GM12878 (cell line): ENCODE measurements around the gene STAT3. TPM values are rescaled to one million over a fixed set of nuclear protein-coding genes. Genes with fewer than 3 reads are reported as not detected.

Source experiments
- BACH1 ChIP-seq: fragments of 450-650 bp; IDR thresholded peaks from 2 replicates; pipeline ENCODE4 v1.6.1; 2017; ENCODE audit warnings: mild to moderate bottlenecking, borderline replicate concordance
- MXI1 ChIP-seq: fragments of 150-350 bp; IDR thresholded peaks from 2 replicates; pipeline ENCODE4 v1.6.1; 2011; ENCODE audit warnings: low read depth, mild to moderate bottlenecking, inconsistent platforms, low read length, improper control_type of control experiment
- SMARCA5 ChIP-seq: fragments of 450-650 bp; IDR thresholded peaks from 2 replicates; pipeline ENCODE4 v1.6.1; 2017; ENCODE audit warnings: mild to moderate bottlenecking
- TAF1 ChIP-seq: IDR thresholded peaks from 2 replicates; pipeline ENCODE4 v1.6.1; 2011; ENCODE audit warnings: mild to moderate bottlenecking, low read depth, low read length, borderline replicate concordance
- ZNF217 ChIP-seq: fragments of 450-650 bp; IDR thresholded peaks from 2 replicates; pipeline ENCODE4 v1.6.1; 2017; ENCODE audit warnings: antibody characterized with exemption, mild to moderate bottlenecking
- polyA plus RNA-seq, 11 experiments: library from polyadenylated mRNA; depleted of rRNA in 4 of 11; unstranded in 6 of 11; stranded (reverse) in 5 of 11; fragments of >200 nt; fragmentation: Nextera tagmentation in 4 of 11; fragmentation: Illumina TruSeq in 1 of 11; extraction: Ambion mirVana in 4 of 11; extraction: Trizol in 1 of 11; gene quantifications; 1 replicate in 1 of 11; 2 replicates in 10 of 11; pipeline versions ENCODE4 v1.2.1 to v1.2.3, GENCODE V29; 2011 to 2016; ENCODE audit warnings: inconsistent platforms in 2 of 11, missing spikeins in 2 of 11, low read depth in 1 of 11
- total RNA-seq, 4 experiments: library from RNA; depleted of rRNA in 3 of 4; stranded (reverse); fragments of >200 nt in 3 of 4; fragmentation: Illumina TruSeq in 1 of 4; extraction: Trizol in 1 of 4; gene quantifications; 2 replicates each; pipeline versions ENCODE4 v1.2.1 to v1.2.3, GENCODE V29; 2013 to 2021
- TF ChIP-seq, protein P1 (sequence below): IDR thresholded peaks from 2 replicates; pipeline ENCODE4 v1.6.1; 2012; ENCODE audit warnings: low read length, inconsistent platforms
- TF ChIP-seq, protein P2 (sequence below): IDR thresholded peaks from 2 replicates; pipeline ENCODE4 v1.6.1; 2012; ENCODE audit warnings: mild to moderate bottlenecking, low read depth, low read length
- TF ChIP-seq, protein P3 (sequence below): fragments of 450-650 bp; IDR thresholded peaks from 2 replicates; pipeline ENCODE4 v1.6.1; 2017; ENCODE audit warnings: mild to moderate bottlenecking
- TF ChIP-seq, protein P4 (sequence below): IDR thresholded peaks from 2 replicates; pipeline ENCODE4 v1.6.1; 2011; ENCODE audit warnings: borderline replicate concordance, low read depth, mild to moderate bottlenecking, moderate library complexity, low read length; ENCODE audit not compliant: insufficient read depth, poor library complexity, severe bottlenecking

The STAT3 gene
- total and polyA plus RNA-seq, 10 of the 15 experiments (the other 5 are each of a cell fraction or from before 2014, with no cell fraction given), result 18.4 to 96.4 (median 60.9) TPM

DNA sequence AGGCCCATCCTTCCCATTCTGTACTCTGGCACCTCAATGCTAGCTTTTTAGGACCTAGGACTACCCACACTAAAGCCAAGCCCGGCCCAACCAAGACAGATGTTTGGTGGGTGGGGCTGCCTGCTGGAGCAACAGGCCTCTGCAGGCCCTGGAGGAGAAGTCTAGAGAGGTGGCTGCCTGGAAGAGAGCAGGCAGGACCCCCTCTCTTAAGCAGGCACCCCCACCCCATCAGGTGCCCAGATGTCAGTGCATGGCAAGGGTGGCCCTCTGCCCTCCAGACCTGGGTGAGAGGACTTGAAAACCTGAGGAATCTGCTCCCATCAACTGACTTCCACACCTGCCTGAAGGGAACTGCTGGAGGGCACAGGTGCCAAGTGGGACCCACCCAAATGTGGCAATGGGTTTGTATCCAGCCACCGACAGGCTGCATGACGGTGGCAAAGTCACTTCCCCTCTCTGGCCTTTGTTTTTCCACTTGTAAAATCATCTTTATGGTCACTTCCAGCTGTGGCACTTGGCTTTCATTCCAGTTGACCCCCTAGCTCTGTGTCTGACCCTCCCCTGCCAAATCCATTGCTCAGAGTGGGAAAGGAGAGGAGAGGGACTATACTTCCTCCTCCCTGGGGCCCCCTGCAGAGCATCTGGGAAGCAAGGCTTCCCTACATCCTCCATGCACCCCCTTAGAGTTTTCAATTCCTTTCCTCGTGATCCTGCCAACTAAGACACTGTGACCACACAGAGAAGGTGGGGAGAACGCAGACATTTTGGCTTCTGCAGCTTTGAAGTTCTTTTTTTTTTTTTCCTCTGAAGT lies 101.6 kb downstream of the STAT3 start (continued):
- TF ChIP-seq, protein P1, sequence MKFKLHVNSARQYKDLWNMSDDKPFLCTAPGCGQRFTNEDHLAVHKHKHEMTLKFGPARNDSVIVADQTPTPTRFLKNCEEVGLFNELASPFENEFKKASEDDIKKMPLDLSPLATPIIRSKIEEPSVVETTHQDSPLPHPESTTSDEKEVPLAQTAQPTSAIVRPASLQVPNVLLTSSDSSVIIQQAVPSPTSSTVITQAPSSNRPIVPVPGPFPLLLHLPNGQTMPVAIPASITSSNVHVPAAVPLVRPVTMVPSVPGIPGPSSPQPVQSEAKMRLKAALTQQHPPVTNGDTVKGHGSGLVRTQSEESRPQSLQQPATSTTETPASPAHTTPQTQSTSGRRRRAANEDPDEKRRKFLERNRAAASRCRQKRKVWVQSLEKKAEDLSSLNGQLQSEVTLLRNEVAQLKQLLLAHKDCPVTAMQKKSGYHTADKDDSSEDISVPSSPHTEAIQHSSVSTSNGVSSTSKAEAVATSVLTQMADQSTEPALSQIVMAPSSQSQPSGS, result no peak
- TF ChIP-seq SMARCA5 (no peak), BACH1 (no peak), ZNF217 (no peak), TAF1 (no peak), MXI1 (no peak)
- TF ChIP-seq, protein P2, sequence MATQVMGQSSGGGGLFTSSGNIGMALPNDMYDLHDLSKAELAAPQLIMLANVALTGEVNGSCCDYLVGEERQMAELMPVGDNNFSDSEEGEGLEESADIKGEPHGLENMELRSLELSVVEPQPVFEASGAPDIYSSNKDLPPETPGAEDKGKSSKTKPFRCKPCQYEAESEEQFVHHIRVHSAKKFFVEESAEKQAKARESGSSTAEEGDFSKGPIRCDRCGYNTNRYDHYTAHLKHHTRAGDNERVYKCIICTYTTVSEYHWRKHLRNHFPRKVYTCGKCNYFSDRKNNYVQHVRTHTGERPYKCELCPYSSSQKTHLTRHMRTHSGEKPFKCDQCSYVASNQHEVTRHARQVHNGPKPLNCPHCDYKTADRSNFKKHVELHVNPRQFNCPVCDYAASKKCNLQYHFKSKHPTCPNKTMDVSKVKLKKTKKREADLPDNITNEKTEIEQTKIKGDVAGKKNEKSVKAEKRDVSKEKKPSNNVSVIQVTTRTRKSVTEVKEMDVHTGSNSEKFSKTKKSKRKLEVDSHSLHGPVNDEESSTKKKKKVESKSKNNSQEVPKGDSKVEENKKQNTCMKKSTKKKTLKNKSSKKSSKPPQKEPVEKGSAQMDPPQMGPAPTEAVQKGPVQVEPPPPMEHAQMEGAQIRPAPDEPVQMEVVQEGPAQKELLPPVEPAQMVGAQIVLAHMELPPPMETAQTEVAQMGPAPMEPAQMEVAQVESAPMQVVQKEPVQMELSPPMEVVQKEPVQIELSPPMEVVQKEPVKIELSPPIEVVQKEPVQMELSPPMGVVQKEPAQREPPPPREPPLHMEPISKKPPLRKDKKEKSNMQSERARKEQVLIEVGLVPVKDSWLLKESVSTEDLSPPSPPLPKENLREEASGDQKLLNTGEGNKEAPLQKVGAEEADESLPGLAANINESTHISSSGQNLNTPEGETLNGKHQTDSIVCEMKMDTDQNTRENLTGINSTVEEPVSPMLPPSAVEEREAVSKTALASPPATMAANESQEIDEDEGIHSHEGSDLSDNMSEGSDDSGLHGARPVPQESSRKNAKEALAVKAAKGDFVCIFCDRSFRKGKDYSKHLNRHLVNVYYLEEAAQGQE, result no peak
- TF ChIP-seq, protein P3, sequence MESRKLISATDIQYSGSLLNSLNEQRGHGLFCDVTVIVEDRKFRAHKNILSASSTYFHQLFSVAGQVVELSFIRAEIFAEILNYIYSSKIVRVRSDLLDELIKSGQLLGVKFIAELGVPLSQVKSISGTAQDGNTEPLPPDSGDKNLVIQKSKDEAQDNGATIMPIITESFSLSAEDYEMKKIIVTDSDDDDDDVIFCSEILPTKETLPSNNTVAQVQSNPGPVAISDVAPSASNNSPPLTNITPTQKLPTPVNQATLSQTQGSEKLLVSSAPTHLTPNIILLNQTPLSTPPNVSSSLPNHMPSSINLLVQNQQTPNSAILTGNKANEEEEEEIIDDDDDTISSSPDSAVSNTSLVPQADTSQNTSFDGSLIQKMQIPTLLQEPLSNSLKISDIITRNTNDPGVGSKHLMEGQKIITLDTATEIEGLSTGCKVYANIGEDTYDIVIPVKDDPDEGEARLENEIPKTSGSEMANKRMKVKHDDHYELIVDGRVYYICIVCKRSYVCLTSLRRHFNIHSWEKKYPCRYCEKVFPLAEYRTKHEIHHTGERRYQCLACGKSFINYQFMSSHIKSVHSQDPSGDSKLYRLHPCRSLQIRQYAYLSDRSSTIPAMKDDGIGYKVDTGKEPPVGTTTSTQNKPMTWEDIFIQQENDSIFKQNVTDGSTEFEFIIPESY, result no peak
- TF ChIP-seq, protein P4, sequence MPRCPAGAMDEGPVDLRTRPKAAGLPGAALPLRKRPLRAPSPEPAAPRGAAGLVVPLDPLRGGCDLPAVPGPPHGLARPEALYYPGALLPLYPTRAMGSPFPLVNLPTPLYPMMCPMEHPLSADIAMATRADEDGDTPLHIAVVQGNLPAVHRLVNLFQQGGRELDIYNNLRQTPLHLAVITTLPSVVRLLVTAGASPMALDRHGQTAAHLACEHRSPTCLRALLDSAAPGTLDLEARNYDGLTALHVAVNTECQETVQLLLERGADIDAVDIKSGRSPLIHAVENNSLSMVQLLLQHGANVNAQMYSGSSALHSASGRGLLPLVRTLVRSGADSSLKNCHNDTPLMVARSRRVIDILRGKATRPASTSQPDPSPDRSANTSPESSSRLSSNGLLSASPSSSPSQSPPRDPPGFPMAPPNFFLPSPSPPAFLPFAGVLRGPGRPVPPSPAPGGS, result no peak
